ENCODE measurements around the gene KANK3.

- TF ChIP-seq CTCF (conservative IDR thresholded peaks at IDR 0.05): no peak
- no peak for TF ChIP-seq EZH2 (IDR thresholded peaks at IDR 0.05; ENCODE audit: low read depth)
These were observed 31.1 kb upstream of the KANK3 start for GRCh38 chr19:8373867-8374813.

Measured in PC-9 (cell line).